ENCODE data around the gene MGA.

The MGA gene

DNA sequence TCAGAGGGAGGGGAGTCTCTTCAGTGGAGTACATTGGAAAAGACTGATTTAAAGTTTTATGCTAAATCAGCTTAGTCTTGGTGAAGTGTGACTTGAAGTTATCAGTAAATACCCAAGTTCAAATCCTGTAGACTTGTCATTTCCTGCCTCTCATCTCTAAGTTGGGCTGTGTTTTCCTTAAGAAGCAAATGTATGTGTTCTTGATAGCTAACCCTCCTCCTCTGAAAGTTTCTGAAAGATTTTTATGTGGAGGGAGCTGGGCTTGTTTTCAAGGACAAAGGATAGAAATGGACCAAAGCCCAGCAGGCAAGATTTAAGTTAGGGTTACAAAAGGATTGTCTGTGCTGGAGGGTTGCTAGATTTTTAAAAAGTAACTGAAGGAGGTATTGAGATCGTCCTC lies 118.3 kb downstream of the MGA start:
- TF ChIP-seq, protein P1, sequence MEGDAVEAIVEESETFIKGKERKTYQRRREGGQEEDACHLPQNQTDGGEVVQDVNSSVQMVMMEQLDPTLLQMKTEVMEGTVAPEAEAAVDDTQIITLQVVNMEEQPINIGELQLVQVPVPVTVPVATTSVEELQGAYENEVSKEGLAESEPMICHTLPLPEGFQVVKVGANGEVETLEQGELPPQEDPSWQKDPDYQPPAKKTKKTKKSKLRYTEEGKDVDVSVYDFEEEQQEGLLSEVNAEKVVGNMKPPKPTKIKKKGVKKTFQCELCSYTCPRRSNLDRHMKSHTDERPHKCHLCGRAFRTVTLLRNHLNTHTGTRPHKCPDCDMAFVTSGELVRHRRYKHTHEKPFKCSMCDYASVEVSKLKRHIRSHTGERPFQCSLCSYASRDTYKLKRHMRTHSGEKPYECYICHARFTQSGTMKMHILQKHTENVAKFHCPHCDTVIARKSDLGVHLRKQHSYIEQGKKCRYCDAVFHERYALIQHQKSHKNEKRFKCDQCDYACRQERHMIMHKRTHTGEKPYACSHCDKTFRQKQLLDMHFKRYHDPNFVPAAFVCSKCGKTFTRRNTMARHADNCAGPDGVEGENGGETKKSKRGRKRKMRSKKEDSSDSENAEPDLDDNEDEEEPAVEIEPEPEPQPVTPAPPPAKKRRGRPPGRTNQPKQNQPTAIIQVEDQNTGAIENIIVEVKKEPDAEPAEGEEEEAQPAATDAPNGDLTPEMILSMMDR (IDR thresholded peaks at IDR 0.05; ENCODE audit: low read depth, low read length, missing control alignments) = no peak
- no peak overlapping the region for H3K4me3 ChIP-seq (ENCODE audit: low read depth, low read length)
- no peak for DNase-seq (ENCODE audit: low read depth)

- TF ChIP-seq, protein P1 (IDR thresholded peaks at IDR 0.05; ENCODE audit: low read depth, low read length, missing control alignments) = no peak
- H3K4me3 ChIP-seq (ENCODE audit: low read depth, low read length) = no peak overlapping the region
- no peak for DNase-seq (ENCODE audit: low read depth)
These were observed 119.5 kb downstream of the MGA start for GRCh38 chr15:41779662-41780157.

DNA sequence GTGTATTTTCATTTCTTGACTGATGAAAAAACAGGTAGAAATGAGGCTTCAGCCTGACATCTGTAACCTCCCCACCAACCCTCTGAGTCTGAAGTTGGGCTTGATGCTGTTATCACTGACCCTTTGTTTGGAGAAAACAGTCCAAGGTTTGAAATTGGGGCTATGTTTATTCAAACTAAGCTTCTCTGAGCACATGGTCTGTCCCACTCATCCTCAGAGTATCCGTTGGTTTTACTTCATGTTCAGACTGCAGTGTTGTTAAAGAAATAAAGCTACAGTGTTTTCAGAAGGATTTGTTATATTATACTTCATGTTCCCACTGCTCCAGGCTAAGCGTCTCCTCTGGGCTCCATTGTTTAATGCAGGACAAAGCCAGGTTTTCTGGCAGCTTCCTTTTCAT lies 120.1 kb downstream of the MGA start:
- TF ChIP-seq, protein P1 (IDR thresholded peaks at IDR 0.05; ENCODE audit: low read depth, low read length, missing control alignments) = no peak
- DNase-seq (ENCODE audit: low read depth) = no peak
- H3K4me3 ChIP-seq (ENCODE audit: low read depth, low read length) = no peak overlapping the region

- TF ChIP-seq, protein P1 (IDR thresholded peaks at IDR 0.05; ENCODE audit: low read depth, low read length, missing control alignments) = no peak
- DNase-seq (ENCODE audit: low read depth) = no peak
- no peak overlapping the region for H3K4me3 ChIP-seq (ENCODE audit: low read depth, low read length)
These were observed 120.5 kb downstream of the MGA start for GRCh38 chr15:41780727-41781126.

DNA sequence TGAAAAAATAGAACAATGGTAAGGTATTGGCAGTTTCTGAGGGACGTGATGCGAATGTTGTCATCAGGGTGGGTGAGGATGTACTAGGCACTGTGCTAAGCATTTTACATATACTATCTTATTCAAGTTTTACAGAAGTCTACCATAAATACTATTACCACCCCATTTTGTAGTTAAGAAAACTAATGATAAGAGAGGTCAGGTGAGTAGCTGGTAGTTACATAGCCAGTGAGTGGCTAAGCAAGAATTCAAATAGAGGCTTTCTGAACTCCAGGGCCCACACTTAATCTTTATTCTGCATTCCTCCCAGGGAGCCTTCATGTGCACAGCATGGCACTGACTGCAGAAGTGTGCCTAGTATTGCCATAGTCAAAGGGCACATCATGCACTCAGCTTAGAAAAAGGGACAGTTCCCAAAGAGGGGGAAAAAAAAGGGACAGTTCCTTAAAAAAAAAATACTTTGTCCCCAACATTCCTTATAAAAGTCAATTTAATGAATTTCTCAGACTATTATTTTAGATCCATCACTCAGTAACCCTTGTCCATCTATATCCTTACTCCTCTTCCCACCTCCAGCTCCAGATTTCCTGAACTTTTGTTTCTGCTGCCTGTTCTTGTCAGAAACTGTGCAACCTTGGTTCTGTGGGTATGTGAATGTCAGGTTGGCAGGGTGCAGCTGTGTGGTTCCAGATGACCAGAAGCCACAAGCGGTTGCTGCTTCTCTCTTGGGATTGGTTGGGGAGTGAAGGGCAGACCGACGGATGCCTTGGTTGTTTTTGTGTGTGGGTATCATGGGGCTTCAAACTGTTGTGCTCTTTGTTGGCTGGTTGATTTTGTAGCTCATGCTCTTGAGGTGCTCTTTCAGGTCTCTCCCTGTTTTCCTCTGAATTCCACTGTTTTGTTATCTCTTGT lies 122.4 kb downstream of the MGA start:
- no peak for DNase-seq (ENCODE audit: low read depth)
- TF ChIP-seq, protein P1 (IDR thresholded peaks at IDR 0.05; ENCODE audit: low read depth, low read length, missing control alignments) = no peak
- no peak overlapping the region for H3K4me3 ChIP-seq (ENCODE audit: low read depth, low read length)

DNA sequence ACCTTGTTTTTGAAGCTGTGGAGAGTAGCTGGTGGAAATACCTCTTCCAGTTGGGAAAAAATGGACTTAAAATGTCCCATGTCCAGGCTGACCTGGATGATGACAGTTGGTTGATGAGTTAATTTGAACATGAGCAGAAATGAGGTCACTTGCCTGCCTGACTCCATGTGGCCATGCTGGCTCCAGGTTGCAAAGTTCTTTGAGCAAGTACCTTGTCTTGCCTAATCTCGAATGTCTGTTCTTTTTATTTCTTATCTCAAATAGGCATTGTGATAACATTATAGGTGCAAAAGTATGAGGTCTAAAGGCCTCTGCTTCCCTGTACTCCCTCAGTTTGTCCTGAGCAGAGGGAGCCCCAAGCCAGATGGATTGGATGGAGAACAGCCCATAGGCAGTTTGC lies 123.1 kb downstream of the MGA start:
- DNase-seq (ENCODE audit: low read depth) = no peak
- TF ChIP-seq, protein P1 (IDR thresholded peaks at IDR 0.05; ENCODE audit: low read depth, low read length, missing control alignments) = no peak
- no peak overlapping the region for H3K4me3 ChIP-seq (ENCODE audit: low read depth, low read length)

Data from GM12864 (cell line).